SK-MEL-5 (cell line): ENCODE results near the gene ANO6. TPM values are rescaled to one million over a fixed set of nuclear protein-coding genes. Genes with fewer than 3 reads are reported as not detected.
"Not testable (repeated sequence)": the region's sequence is repeated elsewhere in the genome, so short reads cannot be mapped to it uniquely, and the experiment has no call there.

Experiments used
- DNase-seq: peaks from one replicate; pipeline ENCODE4 v3.0.0-alpha.2; 2016; ENCODE audit warnings: low read depth, low spot score
- in situ Hi-C: cut with HindIII; loops from 2 replicates; pipeline ENCODE4 v1.10.0; 2016; ENCODE audit warnings: low sequenced_read_pairs, high pct_unique_total_duplicates, low pct_unique_long_range_greater_than_20kb
- polyA plus RNA-seq, 2 experiments: library from polyadenylated mRNA; depleted of rRNA; stranded (reverse); fragments of >200 nt; gene quantifications; 2 replicates each; pipeline ENCODE4 v1.2.3, GENCODE V29; 2015
- total RNA-seq: library from RNA; depleted of rRNA; stranded (reverse); fragments of >200 nt; shearing (Covaris generic); gene quantifications from 2 replicates; pipeline ENCODE4 v1.2.3, GENCODE V29; 2014; rRNA removed

ANO6 gene, protein sequence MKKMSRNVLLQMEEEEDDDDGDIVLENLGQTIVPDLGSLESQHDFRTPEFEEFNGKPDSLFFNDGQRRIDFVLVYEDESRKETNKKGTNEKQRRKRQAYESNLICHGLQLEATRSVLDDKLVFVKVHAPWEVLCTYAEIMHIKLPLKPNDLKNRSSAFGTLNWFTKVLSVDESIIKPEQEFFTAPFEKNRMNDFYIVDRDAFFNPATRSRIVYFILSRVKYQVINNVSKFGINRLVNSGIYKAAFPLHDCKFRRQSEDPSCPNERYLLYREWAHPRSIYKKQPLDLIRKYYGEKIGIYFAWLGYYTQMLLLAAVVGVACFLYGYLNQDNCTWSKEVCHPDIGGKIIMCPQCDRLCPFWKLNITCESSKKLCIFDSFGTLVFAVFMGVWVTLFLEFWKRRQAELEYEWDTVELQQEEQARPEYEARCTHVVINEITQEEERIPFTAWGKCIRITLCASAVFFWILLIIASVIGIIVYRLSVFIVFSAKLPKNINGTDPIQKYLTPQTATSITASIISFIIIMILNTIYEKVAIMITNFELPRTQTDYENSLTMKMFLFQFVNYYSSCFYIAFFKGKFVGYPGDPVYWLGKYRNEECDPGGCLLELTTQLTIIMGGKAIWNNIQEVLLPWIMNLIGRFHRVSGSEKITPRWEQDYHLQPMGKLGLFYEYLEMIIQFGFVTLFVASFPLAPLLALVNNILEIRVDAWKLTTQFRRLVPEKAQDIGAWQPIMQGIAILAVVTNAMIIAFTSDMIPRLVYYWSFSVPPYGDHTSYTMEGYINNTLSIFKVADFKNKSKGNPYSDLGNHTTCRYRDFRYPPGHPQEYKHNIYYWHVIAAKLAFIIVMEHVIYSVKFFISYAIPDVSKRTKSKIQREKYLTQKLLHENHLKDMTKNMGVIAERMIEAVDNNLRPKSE
- total RNA-seq, result 30.2 and 33.4 TPM in 2 replicates
- 24.5 and 33.7 TPM in 2 replicates for polyA plus RNA-seq (2015; cell fraction: cytosol; rRNA removed)
- polyA plus RNA-seq (2015; cell fraction: nucleus; rRNA removed), result 11.4 and 11.7 TPM in 2 replicates

DNA sequence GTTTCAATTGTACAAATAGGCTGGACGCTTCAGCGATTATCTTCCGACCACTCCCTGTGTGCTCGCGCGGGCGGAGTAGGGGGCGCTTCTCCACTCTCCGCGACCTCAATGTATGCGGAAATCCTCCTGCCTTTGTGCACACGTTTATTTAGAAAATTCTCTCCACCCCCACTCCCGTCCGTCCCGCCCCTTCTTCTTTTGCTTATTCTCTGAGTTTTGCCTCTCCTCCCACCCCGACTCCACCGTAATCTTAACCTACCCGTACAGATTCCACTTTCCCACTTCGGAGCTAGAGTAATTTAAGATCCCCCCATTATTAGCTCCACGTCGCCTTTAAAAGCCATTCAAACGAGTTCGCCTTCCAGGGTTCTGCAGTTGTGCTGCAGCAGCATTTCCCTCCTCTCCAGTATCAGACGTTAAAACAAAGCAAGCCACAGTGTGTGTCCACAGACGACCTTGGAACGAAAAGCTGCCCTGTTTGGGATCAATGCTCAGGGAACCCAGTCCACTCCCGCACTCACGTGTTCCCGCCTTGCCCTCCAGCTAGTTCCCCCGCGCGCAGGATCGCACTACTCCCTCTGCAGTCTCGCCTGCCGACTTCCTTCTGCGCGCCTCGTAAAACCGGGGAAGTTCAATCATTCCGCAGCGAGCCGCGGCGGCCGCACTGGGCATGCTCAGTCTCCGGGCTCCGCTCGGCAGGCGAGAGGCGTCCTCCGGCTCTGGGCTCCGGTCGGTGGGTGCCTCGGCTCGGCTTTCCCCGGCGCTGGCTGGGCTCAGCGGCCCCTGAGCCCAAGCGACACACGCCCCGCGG is at the start of gene ANO6:
ANO6 (plus strand) TSS at position 677 of the 811 bp plus-strand sequence. CDS start 227 bp downstream, outside the sequence.
- in situ Hi-C loops, result no loop called here

DNA sequence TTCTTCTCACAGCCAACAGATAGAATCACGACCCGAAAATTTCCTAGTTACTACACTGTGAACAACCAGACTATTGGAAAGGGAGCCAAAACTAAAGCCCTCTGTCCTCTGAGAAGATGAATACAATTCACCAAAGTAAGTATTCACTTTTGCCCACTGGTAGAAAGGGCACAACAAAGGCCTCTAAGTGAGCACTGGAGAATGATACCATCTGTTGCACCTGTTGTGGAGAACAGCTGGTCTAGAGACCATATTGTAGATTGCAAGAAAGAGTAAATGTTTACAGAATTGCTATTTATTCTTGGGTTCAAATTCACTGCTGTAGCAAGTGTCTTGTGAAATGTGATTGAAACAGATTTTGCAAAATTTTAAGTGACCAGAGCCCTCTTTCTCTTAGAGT is 46.9 kb upstream of the ANO6 start:
- no peak for DNase-seq
- in situ Hi-C loops, result no loop called here

More for the DNA sequence above, at the start of gene ANO6:
- DNase-seq, result peak; percentile 90

DNA sequence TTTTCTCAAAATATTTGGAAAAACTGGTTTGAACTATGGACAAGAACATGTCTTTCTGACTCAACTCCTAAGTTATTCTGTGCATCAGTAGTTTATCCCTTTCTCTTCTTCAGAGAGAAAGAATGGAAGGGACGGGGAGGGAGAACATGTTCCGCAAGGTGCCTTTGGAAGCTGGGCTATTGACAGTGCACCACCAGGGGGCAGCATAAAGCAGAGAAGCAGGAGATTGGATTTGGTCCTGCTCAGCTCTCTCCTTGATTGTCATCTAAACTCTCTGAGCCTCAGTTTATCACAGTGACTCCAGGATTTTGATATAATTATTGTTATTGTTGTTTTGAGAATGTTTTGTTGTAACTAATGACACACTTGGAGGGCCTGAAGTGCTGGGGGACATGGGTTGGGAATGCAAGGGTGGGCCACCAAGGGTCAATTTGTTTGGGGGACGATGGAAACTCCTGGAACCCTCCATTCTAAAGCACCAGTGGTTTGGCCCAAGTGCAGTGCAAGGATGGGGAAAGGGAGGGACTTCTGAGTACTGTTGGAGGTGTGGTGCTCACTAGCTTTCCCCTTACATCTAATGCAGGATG is 45.3 kb upstream of the ANO6 start:
- DNase-seq, result peak; percentile 82
- in situ Hi-C loops, result no loop called here

- peak; percentile 30 for DNase-seq
- in situ Hi-C loops, result not testable (repeated sequence)
Observed at GRCh38 chr12:45173293-45173692, 42.6 kb upstream of the ANO6 start.

- in situ Hi-C loops, result no loop called here
- no peak for DNase-seq
Observed at GRCh38 chr12:45174595-45174994, 41.3 kb upstream of the ANO6 start.

GRCh38 chr12:45178771-45179170 is 37.1 kb upstream of the ANO6 start:
- in situ Hi-C loops, result no loop called here
- no peak for DNase-seq

DNA sequence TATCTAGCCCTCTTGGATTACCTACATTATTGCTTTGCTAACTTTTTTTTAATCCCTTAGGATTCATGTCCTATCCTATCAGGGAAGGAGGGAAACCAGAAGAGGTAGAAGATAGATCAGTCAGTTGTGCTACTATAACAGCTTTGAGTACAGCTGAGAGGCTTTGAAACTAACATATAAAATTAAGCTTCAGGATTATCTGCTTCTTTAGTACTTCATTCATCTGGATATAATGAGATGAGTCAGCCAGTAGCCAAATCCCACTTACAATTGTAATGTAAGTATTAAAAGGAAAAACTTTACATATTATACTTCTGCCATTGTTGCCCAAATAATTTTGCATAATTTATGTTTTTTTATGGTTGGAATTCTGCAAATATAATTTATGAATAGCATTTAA is 33.4 kb upstream of the ANO6 start:
- in situ Hi-C loops, result no loop called here
- DNase-seq, result no peak

GRCh38 chr12:45183246-45183645 is 32.6 kb upstream of the ANO6 start:
- in situ Hi-C loops, result no loop called here
- peak; percentile 25 for DNase-seq

- in situ Hi-C loops, result no loop called here
- DNase-seq, result no peak
Observed at GRCh38 chr12:45184147-45184963, 31.5 kb upstream of the ANO6 start.

- in situ Hi-C loops, result no loop called here
- DNase-seq, result no peak
Observed at GRCh38 chr12:45186762-45187161, 29.1 kb upstream of the ANO6 start.

- in situ Hi-C loops, result no loop called here
- no peak for DNase-seq
Observed at GRCh38 chr12:45189766-45190403, 26.0 kb upstream of the ANO6 start.

GRCh38 chr12:45191239-45191638 is 24.7 kb upstream of the ANO6 start:
- in situ Hi-C loops, result no loop called here
- no peak for DNase-seq

- no peak for DNase-seq
- in situ Hi-C loops, result no loop called here
Observed at GRCh38 chr12:45192707-45193106, 23.2 kb upstream of the ANO6 start.

GRCh38 chr12:45200491-45201043 is 15.3 kb upstream of the ANO6 start:
- in situ Hi-C loops, result no loop called here
- DNase-seq, result no peak

GRCh38 chr12:45203767-45204166 is 12.1 kb upstream of the ANO6 start:
- in situ Hi-C loops, result no loop called here
- DNase-seq, result no peak

DNA sequence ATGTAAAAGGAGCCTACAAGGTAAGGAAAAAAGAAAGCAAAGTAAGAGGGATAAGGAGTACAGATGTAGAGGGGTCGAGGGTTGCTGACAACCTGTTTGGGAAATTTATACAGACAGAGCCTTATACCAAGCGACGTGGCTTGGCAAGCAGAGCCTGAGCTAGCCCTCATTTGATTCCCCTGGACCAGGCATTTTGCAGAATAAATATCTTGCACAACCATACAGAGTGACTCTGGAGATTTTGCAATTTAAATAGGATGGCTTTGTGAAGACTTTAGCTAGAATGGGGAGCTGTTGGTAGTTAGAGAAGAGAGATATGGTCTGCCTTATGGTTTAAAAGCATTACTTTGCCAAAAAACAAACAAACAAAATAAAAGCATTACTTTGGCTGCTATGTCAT is 11.1 kb upstream of the ANO6 start:
- no peak for DNase-seq
- in situ Hi-C loops, result no loop called here
